ES-I3 (cell line): Measurements from ENCODE around the gene ARAP2.

ENCODE experiments used
- H3K36me3 ChIP-seq: 2 replicates; pipeline ENCODE4 v1.6.1; 2013; ENCODE audit warnings: mild to moderate bottlenecking, low read length, control low read depth, moderate library complexity; ENCODE audit not compliant: insufficient read depth
- H3K4me1 ChIP-seq: 2 replicates; pipeline ENCODE4 v1.6.1; 2013; ENCODE audit warnings: mild to moderate bottlenecking, control low read depth, low read length; ENCODE audit not compliant: insufficient read depth
- H3K9ac ChIP-seq: 2 replicates; pipeline ENCODE4 v1.6.1; 2013; ENCODE audit warnings: low read depth, mild to moderate bottlenecking, low read length, moderate library complexity
- H3K9me3 ChIP-seq: 2 replicates; pipeline ENCODE4 v1.6.1; 2013; ENCODE audit warnings: mild to moderate bottlenecking, low read length, moderate library complexity; ENCODE audit not compliant: control insufficient read depth, insufficient read depth

Gene ARAP2

GRCh38 chr4:36024901-36025660, 219.2 kb downstream of the ARAP2 start:
- H3K9ac ChIP-seq = no peak overlapping the region
- H3K36me3 ChIP-seq = no peaks in the 10 kb centered on the region
- H3K9me3 ChIP-seq = no peaks in the 10 kb centered on the region
- H3K4me1 ChIP-seq = no peaks in the 10 kb centered on the region

- H3K9me3 ChIP-seq = no peaks in the 10 kb centered on the region
These were observed 224.0 kb downstream of the ARAP2 start for GRCh38 chr4:36020351-36020750.

More at GRCh38 chr4:36020351-36020750, 224.0 kb downstream of the ARAP2 start:
- no peaks in the 10 kb centered on the region for H3K4me1 ChIP-seq
- no peak overlapping the region for H3K9ac ChIP-seq
- H3K36me3 ChIP-seq = no peaks in the 10 kb centered on the region
